Right ventricle myocardium superior (tissue), 1 donor: Measurements from ENCODE around the gene HLA-DRA. TPM values are rescaled to one million over a fixed set of nuclear protein-coding genes. Genes with fewer than 3 reads are reported as not detected.

Source experiments
- ATAC-seq: fragments of 200-7000 bp; cut with Tn5 transposase; one replicate; pipeline ENCODE4 v1.9.1; 2020; ENCODE audit warnings: mild to moderate bottlenecking; ENCODE audit not compliant: poor library complexity
- DNase-seq: peaks from one replicate; pipeline ENCODE4 v3.0.0-alpha.2; 2020
- intact Hi-C: fragments of 100-400 bp; cut with DNase I; formaldehyde crosslinking; loops from one replicate; pipeline ENCODE4 v1.11.2; 2022
- long read RNA-seq: library from polyadenylated mRNA; unstranded; transcript quantifications from one replicate; pipeline ENCODE4 v2.0.0, GENCODE V29; 2021
- total RNA-seq: library from RNA; stranded (reverse); fragmentation: NEBNext Ultra II Directional; extraction: Animal tissue kit (Norgen Biotek cat#: 25700); gene quantifications from one replicate; pipeline ENCODE4 v1.2.1, GENCODE V29; 2021
- donor health status: DM: no; HTN: yes; CAD: no; lungs with severe emphysema.

HLA-DRA gene
- total RNA-seq: 82.4 TPM
- long read RNA-seq, transcript HLA-DRA-202 (5 exons, 1,280 nt): major isoform, 44 of 47 reads
- long read RNA-seq, partial matches to known transcripts: 3 of 47 reads
- long read RNA-seq, other reads (novel, unspliced or antisense): 0 of 47 reads

- no peak for DNase-seq
- intact Hi-C loops: no loop called here
- peak; percentile 82 for ATAC-seq
These were observed at the start of gene HLA-DRA for GRCh38 chr6:32439602-32440214. Gene HLA-DRA, plus strand, starts transcription at chr6:32439887. Its CDS starts 64 bp downstream, at chr6:32439951.

- DNase-seq (no peak), ATAC-seq (no peak)
- intact Hi-C loops: no loop called here
These were observed 48.2 kb upstream of the HLA-DRA start for GRCh38 chr6:32391505-32391904.

- intact Hi-C loops: no loop called here
- ATAC-seq: peak; percentile 58
- DNase-seq: no peak
These were observed 45.8 kb upstream of the HLA-DRA start for GRCh38 chr6:32393665-32394420.

GRCh38 chr6:32396028-32396427, 43.7 kb upstream of the HLA-DRA start:
- intact Hi-C loops: no loop called here
- ATAC-seq: no peak
- no peak for DNase-seq

- DNase-seq (no peak), ATAC-seq (no peak)
These were observed 42.3 kb upstream of the HLA-DRA start for GRCh38 chr6:32397252-32397920.

GRCh38 chr6:32401284-32401963, 38.3 kb upstream of the HLA-DRA start:
- intact Hi-C loops: loop anchor here (10.0 kb wide), 1 partner anchor 157 kb away; no protein-coding TSS in a partner anchor
- no peak for ATAC-seq
- no peak for DNase-seq

More at GRCh38 chr6:32397252-32397920, 42.3 kb upstream of the HLA-DRA start:
- intact Hi-C loops: no loop called here

GRCh38 chr6:32402812-32403211, 36.9 kb upstream of the HLA-DRA start:
- intact Hi-C loops: loop anchor here (10.0 kb wide), 1 partner anchor 158 kb away; no protein-coding TSS in a partner anchor
- ATAC-seq (no peak), DNase-seq (no peak)

- DNase-seq: no peak
- no peak for ATAC-seq
- intact Hi-C loops: loop anchor here (10.0 kb wide), 1 partner anchor 161 kb away; no protein-coding TSS in a partner anchor
These were observed 34.0 kb upstream of the HLA-DRA start for GRCh38 chr6:32405656-32406055.

GRCh38 chr6:32406197-32406596, 33.5 kb upstream of the HLA-DRA start:
- intact Hi-C loops: loop anchor here (10.0 kb wide), 1 partner anchor 161 kb away; no protein-coding TSS in a partner anchor
- no peak for ATAC-seq
- DNase-seq: no peak

GRCh38 chr6:32406857-32407256, 32.8 kb upstream of the HLA-DRA start, which contains the start of gene BTNL2:
Gene BTNL2, minus strand, starts transcription at chr6:32407181. Its CDS starts 58 bp downstream, at chr6:32407123.
- no peak for ATAC-seq
- intact Hi-C loops: loop anchor here (10.0 kb wide), 1 partner anchor 162 kb away; no protein-coding TSS in a partner anchor
- no peak for DNase-seq

GRCh38 chr6:32410906-32411305, 28.8 kb upstream of the HLA-DRA start:
- ATAC-seq (no peak), DNase-seq (no peak)
- intact Hi-C loops: loop anchor here (5.0 kb wide), 1 partner anchor 286 kb away; no protein-coding TSS in a partner anchor

GRCh38 chr6:32411566-32412327, 27.9 kb upstream of the HLA-DRA start:
- intact Hi-C loops: loop anchor here (5.0 kb wide), 1 partner anchor 286 kb away; no protein-coding TSS in a partner anchor
- ATAC-seq (no peak), DNase-seq (no peak)

- ATAC-seq (peak; percentile 88), DNase-seq (peak; percentile 85)
- intact Hi-C loops: loop anchor here (2.0 to 5.0 kb wide), 2 partner anchors 284 to 383 kb away; no protein-coding TSS in a partner anchor
These were observed 26.1 kb upstream of the HLA-DRA start for GRCh38 chr6:32413427-32414047.

- intact Hi-C loops: loop anchor here (2.0 kb wide), 1 partner anchor 381 kb away; no protein-coding TSS in a partner anchor
- DNase-seq (peak; percentile 67), ATAC-seq (peak; percentile 82)
These were observed 24.1 kb upstream of the HLA-DRA start for GRCh38 chr6:32415521-32416019.

- no peak for ATAC-seq
- DNase-seq: no peak
- intact Hi-C loops: no loop called here
These were observed 23.7 kb upstream of the HLA-DRA start for GRCh38 chr6:32416036-32416435.

GRCh38 chr6:32424589-32425300, 14.9 kb upstream of the HLA-DRA start:
- ATAC-seq: no peak

More at GRCh38 chr6:32424589-32425300, 14.9 kb upstream of the HLA-DRA start:
- intact Hi-C loops: no loop called here
- no peak for DNase-seq
